Fibroblast of lung (primary cell): Measurements from ENCODE around the gene PPP2R5C.

Experiments used
- CTCF ChIP-seq, 2 donors: IDR thresholded peaks in 1 of 2; conservative IDR thresholded peaks in 1 of 2; 1 replicate in 1 of 2; 2 replicates in 1 of 2; pipeline ENCODE4 v1.5.1; 2011 to 2012; ENCODE audit warnings: low read length in 2 of 2, control low read depth in 1 of 2, inconsistent platforms in 1 of 2, low read depth in 1 of 2, mild to moderate bottlenecking in 1 of 2
- EZH2 ChIP-seq: IDR thresholded peaks from 2 replicates; pipeline ENCODE4 v1.5.1; 2012; ENCODE audit warnings: low read length, control low read depth, mild to moderate bottlenecking; ENCODE audit errors: missing control alignments

DNA sequence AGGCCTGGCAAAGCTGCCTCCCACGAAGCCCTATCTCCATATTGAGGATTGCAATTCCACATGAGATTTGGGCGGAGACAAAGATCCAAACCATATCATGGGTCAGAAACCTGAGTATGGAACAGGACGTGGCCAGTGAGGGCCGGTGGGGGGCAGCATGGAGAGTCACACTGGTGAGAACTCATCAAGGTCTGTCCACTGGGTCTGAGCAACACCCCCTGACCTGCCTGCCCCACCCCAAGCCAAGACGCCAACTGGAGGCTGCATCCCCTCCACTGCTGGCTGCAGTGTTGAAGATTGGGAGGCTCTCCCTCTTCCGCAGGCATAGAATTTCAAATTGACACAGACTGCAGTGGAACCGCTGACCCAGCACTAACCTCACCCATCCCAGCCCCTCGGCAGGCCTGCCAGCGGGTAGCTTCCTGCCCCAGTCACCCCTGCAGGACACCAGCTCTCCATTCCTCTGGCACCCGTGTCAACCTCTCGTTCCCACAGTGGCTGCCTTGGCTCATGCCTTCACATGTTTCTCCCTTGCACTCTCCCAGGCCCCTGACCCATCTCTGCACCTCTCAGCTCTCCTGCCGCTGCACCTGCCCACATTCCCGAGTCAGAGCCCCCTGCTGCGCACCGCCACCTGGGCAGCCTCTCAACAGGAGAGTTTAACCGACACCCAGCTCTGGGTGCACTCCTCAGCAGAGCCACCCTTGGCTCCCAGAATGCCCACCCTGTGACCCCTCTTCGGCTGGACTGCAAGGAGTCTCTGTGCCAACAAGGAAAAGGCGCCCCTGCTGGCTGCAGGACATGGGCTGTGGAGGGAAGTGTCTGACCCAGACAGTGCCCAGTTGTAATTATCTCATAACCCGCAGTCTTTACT lies 45.2 kb upstream of the PPP2R5C start:
- TF ChIP-seq CTCF (conservative IDR thresholded peaks at IDR 0.05 in 1 of 2, IDR thresholded peaks at IDR 0.05 in 1 of 2; ENCODE audit: low read depth in 1 of 2, low read length in 2 of 2) (no peak), EZH2 (no peak)
